K562 (cell line): Measurements from ENCODE around the gene EFCAB12. TPM values are rescaled to one million over a fixed set of nuclear protein-coding genes. Genes with fewer than 3 reads are reported as not detected.

Experiments
- ATAC-seq: fragments of 200-7000 bp; cut with Tn5 transposase; 3 replicates; pipeline ENCODE4 v1.9.1; 2020; ENCODE audit warnings: moderate library complexity
- BruUV-seq: library from RNA; stranded (reverse); fragments of 400-500 nt; replicated peaks from 2 replicates; lab custom pipeline; 2021; lab: Mats Ljungman, UMichigan
- CTCF ChIA-PET: fragments of 300-600 bp; formaldehyde crosslinking; extraction: SDS; loops from one replicate; lab custom pipeline; 2021; ENCODE audit warnings: low intra/inter-chr PET ratio; lab: Yijun Ruan, JAX
- POLR2A ChIA-PET: fragments of 300-600, 350-650 bp; sonication (Branson Sonifier 250); formaldehyde crosslinking; extraction: SDS; loops from one replicate; lab custom pipeline; 2021; ENCODE audit warnings: antibody characterized with exemption, inconsistent platforms; lab: Yijun Ruan, JAX
- DNase-seq, 4 experiments: peaks; one replicate each; pipeline versions ENCODE4 v3.0.0 to v3.0.0-alpha.2; 2011 to 2018; ENCODE audit warnings: low spot score in 3 of 4, mixed read lengths in 3 of 4; ENCODE audit errors: extremely low read depth in 1 of 4
- FAIRE-seq: peaks from 2 replicates; lab custom pipeline; 2011; peaks lifted over from hg19 to GRCh38; lab: Jason Lieb, UNC
- H2AFZ ChIP-seq: 2 replicates; pipeline ENCODE4 v1.6.0; 2011; ENCODE audit warnings: low read depth, low read length, control low read depth, inconsistent platforms
- H3K27ac ChIP-seq: fragments of 200-600 bp; 3 replicates; pipeline ENCODE4 v1.8.0; 2011; ENCODE audit warnings: low read depth, mild to moderate bottlenecking, control low read depth, inconsistent platforms, low read length, moderate library complexity, mixed read lengths; ENCODE audit errors: extremely low read depth
- H3K27me3 ChIP-seq, 2 experiments: fragments of 300-600 bp in 1 of 2; 2 replicates in 1 of 2; 3 replicates in 1 of 2; pipeline versions ENCODE4 v1.6.0 to v1.8.0; 2011; ENCODE audit warnings: inconsistent platforms in 2 of 2, low read length in 2 of 2, mild to moderate bottlenecking in 1 of 2, mixed read lengths in 1 of 2, moderate library complexity in 1 of 2; ENCODE audit not compliant: control insufficient read depth in 2 of 2, insufficient read depth in 2 of 2
- H3K36me3 ChIP-seq: fragments of 300-600 bp; 3 replicates; pipeline ENCODE4 v1.8.0; 2011; ENCODE audit warnings: mild to moderate bottlenecking, low read length, inconsistent platforms; ENCODE audit not compliant: control insufficient read depth, insufficient read depth
- H3K4me1 ChIP-seq, 2 experiments: fragments of 200-600 bp in 1 of 2; replicated peaks in 1 of 2; 2 replicates in 1 of 2; 3 replicates in 1 of 2; pipeline versions ENCODE4 v1.5.1 to v1.8.0; 2011; ENCODE audit warnings: inconsistent platforms in 2 of 2, low read length in 2 of 2, mild to moderate bottlenecking in 1 of 2, mixed read lengths in 1 of 2, moderate library complexity in 1 of 2; ENCODE audit not compliant: control insufficient read depth in 2 of 2, insufficient read depth in 2 of 2
- H3K4me2 ChIP-seq: 2 replicates; pipeline ENCODE4 v1.6.1; 2011; ENCODE audit warnings: low read length, control low read depth, inconsistent platforms, mixed read lengths; ENCODE audit not compliant: insufficient read depth
- H3K4me3 ChIP-seq: fragments of 200-600 bp; sonication (generic), shearing (Covaris generic); 2 replicates; pipeline ENCODE4 v1.5.1; 2016; ENCODE audit warnings: control low read depth, inconsistent platforms
- H3K79me2 ChIP-seq: fragments of 200-600 bp; 3 replicates; pipeline ENCODE4 v1.8.0; 2011; ENCODE audit warnings: low read length, inconsistent platforms; ENCODE audit not compliant: control insufficient read depth, insufficient read depth
- H3K9ac ChIP-seq, 2 experiments: 2 replicates each; pipeline versions ENCODE4 v1.6.0 to v1.6.1; 2011; ENCODE audit warnings: low read depth in 2 of 2, low read length in 2 of 2, control low read depth in 1 of 2, inconsistent platforms in 1 of 2, mild to moderate bottlenecking in 1 of 2, mixed read lengths in 1 of 2; ENCODE audit not compliant: insufficient read depth in 1 of 2
- H3K9me1 ChIP-seq: one replicate; pipeline ENCODE4 v1.6.0; 2011; ENCODE audit warnings: inconsistent platforms, mild to moderate bottlenecking, low read length, moderate library complexity; ENCODE audit not compliant: control insufficient read depth, insufficient read depth
- H3K9me3 ChIP-seq: replicated peaks from 2 replicates; pipeline ENCODE4 v1.5.1; 2011; ENCODE audit warnings: low read depth, low read length, inconsistent platforms; ENCODE audit not compliant: control insufficient read depth, insufficient read depth
- H4K20me1 ChIP-seq: replicated peaks from 2 replicates; pipeline ENCODE4 v1.6.1; 2011; ENCODE audit warnings: low read length, inconsistent platforms, mixed read lengths; ENCODE audit not compliant: control insufficient read depth, insufficient read depth
- ESRRB ChIP-seq: fragments of 250-450 bp; sonication (Bioruptor Pico); IDR thresholded peaks from 2 replicates; pipeline ENCODE4 v1.5.0; 2020; ENCODE audit warnings: mild to moderate bottlenecking, moderate library complexity, borderline replicate concordance
- GABPA ChIP-seq: fragments of 200-800 bp; sonication (Bioruptor generic); conservative IDR thresholded peaks from 2 replicates; pipeline ENCODE4 v1.6.1; 2016; ENCODE audit warnings: low read depth, missing genetic modification characterization, missing compliant biosample characterization
- GABPB1 ChIP-seq: sonication (generic); formaldehyde crosslinking; IDR thresholded peaks from 2 replicates; pipeline ENCODE4 v1.8.0; 2022; ENCODE audit warnings: mild to moderate bottlenecking, missing genetic modification reagents
- GATAD2B ChIP-seq: fragments of 450-650 bp; IDR thresholded peaks from 2 replicates; pipeline ENCODE4 v1.6.1; 2017; ENCODE audit warnings: mild to moderate bottlenecking, borderline replicate concordance
- GTF2F1 ChIP-seq: IDR thresholded peaks from 2 replicates; pipeline ENCODE4 v1.6.1; 2011; ENCODE audit warnings: low read depth, low read length, improper control_type of control experiment
- HMG20B ChIP-seq: fragments of 250-450 bp; sonication (Bioruptor Pico); IDR thresholded peaks from 2 replicates; pipeline ENCODE4 v1.5.0; 2021; ENCODE audit warnings: mild to moderate bottlenecking
- KAT8 ChIP-seq: fragments of 450-650 bp; IDR thresholded peaks from 2 replicates; pipeline ENCODE4 v1.6.1; 2016; ENCODE audit warnings: low read depth, mild to moderate bottlenecking
- KLF1 ChIP-seq: fragments of 450-650 bp; IDR thresholded peaks from 2 replicates; pipeline ENCODE4 v1.6.1; 2016; ENCODE audit warnings: missing genetic modification characterization, missing compliant biosample characterization
- KLF10 ChIP-seq: fragments of 250-450 bp; sonication (Bioruptor Pico); IDR thresholded peaks from 2 replicates; pipeline ENCODE4 v1.6.1; 2021; ENCODE audit warnings: matching md5 sums
- MAFF ChIP-seq: IDR thresholded peaks from 2 replicates; pipeline ENCODE4 v1.6.1; 2012; ENCODE audit warnings: low read length, improper control_type of control experiment
- MAFG ChIP-seq: fragments of 450-650 bp; conservative IDR thresholded peaks from 2 replicates; pipeline ENCODE4 v1.6.1; 2016; ENCODE audit warnings: missing genetic modification characterization, missing compliant biosample characterization
- MCM5 ChIP-seq: fragments of 450-650 bp; IDR thresholded peaks from 2 replicates; pipeline ENCODE4 v1.6.1; 2016; ENCODE audit warnings: low read depth
- PATZ1 ChIP-seq: fragments of 250-450 bp; sonication (Bioruptor Pico); IDR thresholded peaks from 2 replicates; pipeline ENCODE4 v1.5.0; 2020; ENCODE audit warnings: mild to moderate bottlenecking, borderline replicate concordance
- PURB ChIP-seq: sonication (generic); formaldehyde crosslinking; IDR thresholded peaks from 2 replicates; pipeline ENCODE4 v1.9.0; 2021; ENCODE audit warnings: low read depth, mild to moderate bottlenecking, missing genetic modification reagents
- SRSF3 ChIP-seq: fragments of 200-400 bp; formaldehyde crosslinking; IDR thresholded peaks from 2 replicates; pipeline ENCODE4 v1.6.1; 2016; ENCODE audit warnings: mild to moderate bottlenecking, low read length, moderate library complexity; ENCODE audit not compliant: insufficient read depth
- ZNF121 ChIP-seq: sonication (generic); formaldehyde crosslinking; conservative IDR thresholded peaks from 2 replicates; pipeline ENCODE4 v1.8.0; 2022; ENCODE audit warnings: missing genetic modification reagents
- ZNF133 ChIP-seq: fragments of 250-450 bp; sonication (Bioruptor Pico); IDR thresholded peaks from 2 replicates; pipeline ENCODE4 v1.4.0; 2020; ENCODE audit warnings: mild to moderate bottlenecking
- ZNF274 ChIP-seq: IDR thresholded peaks from 2 replicates; pipeline ENCODE4 v1.6.1; 2011; ENCODE audit warnings: low read depth, mild to moderate bottlenecking, low read length, moderate library complexity, borderline replicate concordance
- ZNF282 ChIP-seq: sonication (generic); formaldehyde crosslinking; IDR thresholded peaks from 2 replicates; pipeline ENCODE4 v1.8.1; 2023; ENCODE audit warnings: missing genetic modification reagents
- ZNF444 ChIP-seq: fragments of 250-450 bp; sonication (Bioruptor Pico); IDR thresholded peaks from 2 replicates; pipeline ENCODE4 v1.4.0; 2020; ENCODE audit warnings: mild to moderate bottlenecking, moderate library complexity
- WGBS: fragments of 100-300 bp; shearing (Covaris generic); methylation state at CpG from one replicate; pipeline ENCODE4 v1.1.6; 2016; ENCODE audit warnings: low coverage, mixed read lengths; ENCODE audit not compliant: insufficient coverage; ENCODE audit errors: missing lambda C conversion rate; 5-methylcytosine and 5-hydroxymethylcytosine counted together
- in situ Hi-C: fragments of 300-500 bp; cut with MboI; formaldehyde crosslinking; loops from 4 replicates; pipeline ENCODE4 v1.15.0; 2018; ENCODE audit warnings: inconsistent platforms, mixed read lengths
- intact Hi-C: fragments of 100-400 bp; cut with micrococcal nuclease; formaldehyde crosslinking; loops from 2 replicates; pipeline ENCODE4 v1.14.2; 2022
- polyA plus RNA-seq, 8 experiments: library from polyadenylated mRNA; depleted of rRNA in 4 of 8; stranded (reverse) in 5 of 8; unstranded in 3 of 8; fragments of >200 nt; fragmentation: Nextera tagmentation in 2 of 8; fragmentation: Illumina TruSeq in 1 of 8; extraction: Ambion mirVana in 2 of 8; extraction: Trizol in 1 of 8; gene quantifications; 2 replicates each; pipeline versions ENCODE4 v1.2.1 to v1.2.3, GENCODE V29; 2011 to 2014; ENCODE audit warnings: inconsistent platforms in 1 of 8, missing spikeins in 1 of 8
- total RNA-seq, 7 experiments: library from RNA; depleted of rRNA in 6 of 7; stranded (reverse); fragments of >200 nt in 6 of 7; fragmentation: Illumina TruSeq in 2 of 7; extraction: Trizol in 2 of 7; gene quantifications; 2 replicates each; pipeline versions ENCODE4 v1.2.1 to v1.2.3, GENCODE V29; 2011 to 2021; ENCODE audit warnings: low replicate concordance in 1 of 7

Gene EFCAB12
- total and polyA plus RNA-seq, 9 of the 15 experiments (the other 6 are each of a cell fraction or from before 2014, with no cell fraction given), result 0.08 to 0.95 (median 0.56) TPM; not detected in 1

DNA sequence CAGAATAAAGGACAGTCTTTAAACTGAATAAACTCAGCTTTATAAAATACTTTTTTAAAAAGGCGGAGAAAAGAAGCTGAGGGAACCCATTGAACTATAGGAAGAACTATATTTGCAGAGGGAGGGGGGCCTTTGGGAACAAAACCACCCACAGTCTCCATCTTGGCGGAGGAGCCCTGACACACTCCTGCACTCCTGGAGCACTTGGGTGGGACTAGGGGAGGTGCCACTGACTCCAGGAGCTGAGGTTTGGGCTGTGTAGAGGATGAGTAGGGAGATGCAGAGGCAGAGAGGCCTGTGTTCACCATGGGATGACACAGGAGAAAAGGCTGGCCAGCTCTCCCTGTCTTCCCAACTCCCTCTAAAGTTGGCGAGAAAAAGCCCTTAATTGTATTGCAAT lies 47.4 kb upstream of the EFCAB12 start (continued):
- TF ChIP-seq GABPA (no peak), SRSF3 (no peak), MCM5 (no peak), ZNF444 (CRISPR knock-in tag) (no peak), KAT8 (no peak), MAFF (no peak), ESRRB (no peak), MAFG (no peak)

GRCh38 chr3:129474984-129475804 lies 46.8 kb upstream of the EFCAB12 start:
- H3K9ac ChIP-seq, result no peak overlapping the region
- intact Hi-C loops (no loop called here), in situ Hi-C loops (no loop called here)
- H3K4me1 ChIP-seq, result peaks cover 0 to 3% of the 10 kb centered on the region in 2 experiments; a peak in 3 of 5 replicates
- no TSS peak for BruUV-seq
- DNase-seq (no peak), ATAC-seq (no peak), FAIRE-seq (no peak)
- H3K36me3 ChIP-seq, result peaks cover 21% of the 10 kb centered on the region; the same call in 1 of the 3 replicates
- ChIA-PET CTCF (no interaction called here), POLR2A (interaction anchor here (1.0 to 1.3 kb wide), 2 partner anchors 11 to 62 kb away, joined by 5 to 7 read pairs; no protein-coding TSS in a partner anchor)
- H4K20me1 ChIP-seq, result no peaks in the 10 kb centered on the region
- H3K4me2 ChIP-seq, result no peak overlapping the region
- 73% methylated on average over 10 of the region's 10 CpGs for WGBS
- H3K27me3 ChIP-seq, result no peaks in the 10 kb centered on the region
- no peaks in the 10 kb centered on the region for H3K9me1 ChIP-seq
- no peaks in the 10 kb centered on the region for H3K9me3 ChIP-seq
- H3K79me2 ChIP-seq, result no peaks in the 10 kb centered on the region
- no peak overlapping the region for H3K4me3 ChIP-seq
- H3K27ac ChIP-seq, result no peak overlapping the region
- no peak overlapping the region for H2AFZ ChIP-seq
- no peak for TF ChIP-seq ZNF274
- no peak for TF ChIP-seq HMG20B (CRISPR knock-in tag)
- TF ChIP-seq ZNF282, result no peak
- TF ChIP-seq ZNF133 (CRISPR knock-in tag), result no peak
- no peak for TF ChIP-seq PATZ1 (CRISPR knock-in tag)
- peak; percentile 93 for TF ChIP-seq ZNF121
- TF ChIP-seq KLF1, result no peak
- no peak for TF ChIP-seq GATAD2B
- no peak for TF ChIP-seq GABPB1 (CRISPR knock-in tag)
- no peak for TF ChIP-seq PURB (CRISPR knock-in tag)
- TF ChIP-seq KLF10 (CRISPR knock-in tag), result no peak
- TF ChIP-seq GTF2F1, result no peak
